SK-N-SH (cell line): ENCODE data around the gene NPY4R. TPM values are rescaled to one million over a fixed set of nuclear protein-coding genes. Genes with fewer than 3 reads are reported as not detected.
"Not testable (repeated sequence)": the region's sequence is repeated elsewhere in the genome, so short reads cannot be mapped to it uniquely, and the experiment has no call there.

Experiments
- CTCF ChIA-PET: fragments of 300-600, 350-600 bp; formaldehyde crosslinking; extraction: SDS; loops from one replicate; lab custom pipeline; 2021; lab: Yijun Ruan, JAX
- POLR2A ChIA-PET: fragments of 350-600 bp; sonication (Branson Sonifier 250); formaldehyde crosslinking; extraction: SDS; loops from one replicate; lab custom pipeline; 2020; ENCODE audit warnings: antibody characterized with exemption, inconsistent platforms; lab: Yijun Ruan, JAX
- DNase-seq: peaks from one replicate; pipeline ENCODE4 v3.0.0; 2012
- H2AFZ ChIP-seq: fragments of 200-600 bp; sonication (generic); 2 replicates; pipeline ENCODE4 v1.8.1; 2016; ENCODE audit warnings: antibody characterized with exemption, mild to moderate bottlenecking, low read depth
- H3F3A ChIP-seq: fragments of 200-600 bp; sonication (generic); replicated peaks from 2 replicates; pipeline ENCODE3; 2016; ENCODE audit warnings: antibody characterized with exemption, mild to moderate bottlenecking; ENCODE audit not compliant: insufficient read depth
- H3K27ac ChIP-seq, 2 experiments: fragments of 200-500 bp in 1 of 2; fragments of 200-600 bp in 1 of 2; sonication (Bioruptor generic) in 1 of 2; sonication (generic), shearing (Covaris generic) in 1 of 2; 2 replicates each; pipeline versions ENCODE4 v1.5.1 to v1.6.1; 2014 to 2016; ENCODE audit warnings: low read depth in 2 of 2, inconsistent platforms in 1 of 2, low read length in 1 of 2, mild to moderate bottlenecking in 1 of 2, mixed read lengths in 1 of 2
- H3K27me3 ChIP-seq: fragments of 200-600 bp; sonication (generic), shearing (Covaris generic); 2 replicates; pipeline ENCODE4 v1.6.1; 2016; ENCODE audit warnings: mixed run types; ENCODE audit not compliant: insufficient read depth
- H3K36me3 ChIP-seq, 2 experiments: fragments of 200-500 bp in 1 of 2; fragments of 200-600 bp in 1 of 2; sonication (Bioruptor generic) in 1 of 2; sonication (generic) in 1 of 2; replicated peaks in 1 of 2; 2 replicates each; pipeline versions ENCODE3 to v1.5.1; 2014 to 2016; ENCODE audit warnings: low read length in 1 of 2, mild to moderate bottlenecking in 1 of 2; ENCODE audit not compliant: insufficient read depth in 2 of 2, control insufficient read depth in 1 of 2
- H3K4me1 ChIP-seq, 2 experiments: fragments of 200-500 bp in 1 of 2; fragments of 200-600 bp in 1 of 2; sonication (Bioruptor generic) in 1 of 2; sonication (generic), shearing (Covaris generic) in 1 of 2; 2 replicates each; pipeline versions ENCODE4 v1.5.1 to v1.6.1; 2014 to 2016; ENCODE audit warnings: low read depth in 1 of 2, low read length in 1 of 2, mixed run types in 1 of 2; ENCODE audit not compliant: insufficient read depth in 2 of 2, control insufficient read depth in 1 of 2
- H3K4me2 ChIP-seq: fragments of 200-600 bp; sonication (generic), shearing (Covaris generic); 2 replicates; pipeline ENCODE4 v1.6.1; 2017; ENCODE audit warnings: mixed run types
- H3K4me3 ChIP-seq, 2 experiments: fragments of 200-500 bp in 1 of 2; fragments of 200-600 bp in 1 of 2; sonication (Bioruptor generic) in 1 of 2; sonication (generic), shearing (Covaris generic) in 1 of 2; 2 replicates each; pipeline versions ENCODE4 v1.5.1 to v1.8.1; 2014 to 2016; ENCODE audit warnings: low read depth in 2 of 2, inconsistent platforms in 1 of 2, low read length in 1 of 2, mild to moderate bottlenecking in 1 of 2, mixed read lengths in 1 of 2, moderate library complexity in 1 of 2
- H3K79me2 ChIP-seq: fragments of 200-600 bp; sonication (generic); 2 replicates; pipeline ENCODE4 v1.8.1; 2017; ENCODE audit warnings: mild to moderate bottlenecking; ENCODE audit not compliant: insufficient read depth
- H3K9ac ChIP-seq: fragments of 200-600 bp; sonication (generic); 2 replicates; pipeline ENCODE4 v1.6.1; 2017; ENCODE audit warnings: mixed run types
- H3K9me2 ChIP-seq: fragments of 200-600 bp; sonication (generic); 2 replicates; pipeline ENCODE4 v1.6.1; 2017; ENCODE audit warnings: mixed run types
- H3K9me3 ChIP-seq: fragments of 200-600 bp; sonication (generic); 2 replicates; pipeline ENCODE4 v1.6.1; 2017; ENCODE audit warnings: mixed run types, mild to moderate bottlenecking, moderate library complexity
- H4K20me1 ChIP-seq: fragments of 200-600 bp; sonication (generic); 2 replicates; pipeline ENCODE4 v1.6.1; 2017; ENCODE audit warnings: mild to moderate bottlenecking, mixed run types; ENCODE audit not compliant: insufficient read depth
- MEF2A ChIP-seq: IDR thresholded peaks from 2 replicates; pipeline ENCODE4 v1.4.0; 2012; ENCODE audit warnings: low read depth, borderline replicate concordance
- NRF1 ChIP-seq: IDR thresholded peaks from 2 replicates; pipeline ENCODE4 v1.6.1; 2012; ENCODE audit warnings: low read depth, mild to moderate bottlenecking, low read length
- RAD21 ChIP-seq: IDR thresholded peaks from 2 replicates; pipeline ENCODE4 v1.6.1; 2012; ENCODE audit warnings: mild to moderate bottlenecking, low read length
- SMC3 ChIP-seq: IDR thresholded peaks from 2 replicates; pipeline ENCODE4 v1.6.1; 2012; ENCODE audit warnings: low read depth, low read length, improper control_type of control experiment
- WGBS: methylation state at CpG from one replicate; pipeline ENCODE4 v1.1.6; 2017; ENCODE audit warnings: low lambda C conversion rate; 5-methylcytosine and 5-hydroxymethylcytosine counted together
- polyA plus RNA-seq, 3 experiments: library from polyadenylated mRNA; depleted of rRNA; stranded (reverse); fragments of >200 nt; gene quantifications; 2 replicates each; pipeline ENCODE4 v1.2.3, GENCODE V29; 2012

The NPY4R gene
- polyA plus RNA-seq, 1 of the 3 experiments (the other 2 are of a cell fraction): 0.03 TPM

DNA sequence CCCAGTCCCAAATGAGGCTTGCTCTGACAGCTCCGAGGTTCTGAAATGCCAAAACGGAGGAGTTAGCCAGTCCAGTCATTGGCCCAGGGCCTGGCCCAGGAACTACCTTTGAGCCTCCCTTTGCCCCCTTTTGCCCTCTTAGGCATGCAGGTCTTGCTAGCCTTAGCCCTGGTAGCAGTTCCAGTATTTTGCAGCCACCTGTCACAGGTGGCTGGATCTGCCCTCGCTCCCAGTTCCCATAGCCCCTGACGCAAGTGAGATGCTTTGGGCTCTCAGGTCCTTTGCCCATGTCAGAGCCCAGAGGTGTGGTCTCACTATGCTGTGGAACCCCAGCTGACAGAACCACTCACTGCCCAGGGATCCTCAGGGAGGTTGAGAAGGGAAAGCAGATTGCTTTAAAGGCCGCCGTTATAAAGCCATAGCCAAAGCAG lies 48.7 kb upstream of the NPY4R start (continued):
- TF ChIP-seq MEF2A (no peak), SMC3 (no peak), RAD21 (no peak), NRF1 (no peak)

DNA sequence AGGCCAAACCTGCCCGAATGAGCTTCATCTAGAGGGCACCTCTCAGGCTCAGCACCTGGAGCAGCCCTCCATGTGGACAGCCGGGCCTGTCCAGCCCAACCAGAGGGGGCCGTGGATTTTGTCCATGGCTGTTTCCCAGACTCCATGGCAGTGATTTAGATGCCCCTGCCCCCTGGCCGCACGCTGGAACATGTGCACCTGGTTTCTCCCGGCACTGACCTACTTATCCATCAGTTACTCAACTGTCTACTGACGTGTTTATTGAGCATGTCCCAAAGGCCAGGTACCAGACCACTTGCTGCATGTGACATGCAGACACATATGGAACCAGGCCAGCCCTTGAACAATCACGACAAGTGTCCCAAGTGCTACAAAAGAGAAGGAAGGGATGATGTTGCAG lies 47.6 kb upstream of the NPY4R start:
- no CpG with 5 or more reads among the region's 8 CpGs for WGBS
- H3F3A ChIP-seq, H3K9ac ChIP-seq, H3K79me2 ChIP-seq, H3K9me3 ChIP-seq, POLR2A ChIA-PET, H3K9me2 ChIP-seq, H4K20me1 ChIP-seq, H3K36me3 ChIP-seq, H2AFZ ChIP-seq, H3K4me2 ChIP-seq, CTCF ChIA-PET, H3K27ac ChIP-seq, H3K27me3 ChIP-seq, H3K4me3 ChIP-seq, DNase-seq, H3K4me1 ChIP-seq: not testable (repeated sequence)

DNA sequence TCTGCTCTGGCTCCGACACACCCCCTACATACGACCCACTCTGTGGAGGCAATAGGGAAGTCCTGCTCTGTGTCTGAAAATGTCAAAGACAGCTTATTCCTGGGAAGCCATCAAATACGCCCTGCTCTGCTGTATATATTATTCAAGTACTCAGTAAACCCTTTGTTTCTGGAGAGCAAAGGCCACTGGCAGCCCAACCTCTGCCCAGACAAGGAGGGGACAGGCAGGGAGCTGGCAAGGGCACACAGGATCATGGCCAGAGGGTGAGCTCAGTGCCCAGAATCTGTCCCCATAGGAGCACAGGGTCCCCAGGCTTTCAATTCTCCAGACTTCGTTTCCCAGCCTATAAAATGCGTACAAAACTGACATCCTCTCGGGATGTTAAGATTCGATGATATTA lies 47.0 kb upstream of the NPY4R start:
- H3K4me1 ChIP-seq, CTCF ChIA-PET, H3K9ac ChIP-seq, H3K9me3 ChIP-seq, POLR2A ChIA-PET, H3K79me2 ChIP-seq, H3F3A ChIP-seq, DNase-seq, H3K4me3 ChIP-seq, H3K4me2 ChIP-seq, H2AFZ ChIP-seq, H3K27me3 ChIP-seq, H3K27ac ChIP-seq, H3K9me2 ChIP-seq, H4K20me1 ChIP-seq, H3K36me3 ChIP-seq: not testable (repeated sequence)
- 100% methylated on average over 3 of the region's 7 CpGs for WGBS

DNA sequence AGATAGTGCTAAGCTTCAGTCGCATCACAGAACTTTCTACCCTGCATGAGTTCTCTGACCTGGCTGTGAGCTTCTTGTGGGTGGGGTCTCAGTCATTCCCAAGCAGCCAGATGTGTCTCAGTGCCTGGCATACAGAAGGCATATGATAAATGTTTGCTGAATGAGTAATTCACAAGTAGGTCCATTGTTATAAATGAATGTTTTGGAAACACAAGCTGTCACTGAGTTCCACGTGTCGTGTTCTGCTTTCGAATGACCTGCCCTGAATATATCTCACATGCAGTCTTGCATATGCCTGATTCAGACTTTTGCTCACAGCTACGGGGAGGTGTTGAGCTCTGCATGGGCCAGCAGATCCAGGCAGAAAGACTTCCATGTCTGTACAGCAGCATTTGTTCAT lies 46.2 kb upstream of the NPY4R start:
- H2AFZ ChIP-seq, H3F3A ChIP-seq, H3K4me2 ChIP-seq, H3K27me3 ChIP-seq, H3K4me3 ChIP-seq, H3K79me2 ChIP-seq, POLR2A ChIA-PET, H4K20me1 ChIP-seq, CTCF ChIA-PET, DNase-seq, H3K9me2 ChIP-seq, H3K4me1 ChIP-seq, H3K9me3 ChIP-seq, H3K36me3 ChIP-seq, H3K9ac ChIP-seq, H3K27ac ChIP-seq: not testable (repeated sequence)
- WGBS: no CpG with 5 or more reads among the region's 5 CpGs

GRCh38 chr10:46499990-46500389 lies 34.2 kb upstream of the NPY4R start:
- H3K27me3 ChIP-seq, CTCF ChIA-PET, H3K9ac ChIP-seq, H2AFZ ChIP-seq, H3K79me2 ChIP-seq, H3K9me2 ChIP-seq, H3F3A ChIP-seq, DNase-seq, H3K4me1 ChIP-seq, POLR2A ChIA-PET, H3K27ac ChIP-seq, H3K36me3 ChIP-seq, H3K4me2 ChIP-seq, H3K9me3 ChIP-seq, H4K20me1 ChIP-seq, H3K4me3 ChIP-seq: not testable (repeated sequence)
- WGBS: no CpG with 5 or more reads among the region's 3 CpGs

- CTCF ChIA-PET, H3F3A ChIP-seq, H3K4me3 ChIP-seq, H3K79me2 ChIP-seq, H3K36me3 ChIP-seq, H3K27me3 ChIP-seq, H3K27ac ChIP-seq, POLR2A ChIA-PET, DNase-seq, H4K20me1 ChIP-seq, H3K9me3 ChIP-seq, H3K9me2 ChIP-seq, H3K9ac ChIP-seq, H2AFZ ChIP-seq, H3K4me2 ChIP-seq, H3K4me1 ChIP-seq: not testable (repeated sequence)
- no CpG with 5 or more reads among the region's 5 CpGs for WGBS
Observed at GRCh38 chr10:46498985-46499703, 33.4 kb upstream of the NPY4R start.

GRCh38 chr10:46497878-46498277 lies 32.1 kb upstream of the NPY4R start:
- H3K9ac ChIP-seq, DNase-seq, H3K9me3 ChIP-seq, H3K4me2 ChIP-seq, H3K27ac ChIP-seq, H3K27me3 ChIP-seq, H3K4me3 ChIP-seq, H4K20me1 ChIP-seq, H3F3A ChIP-seq, H2AFZ ChIP-seq, POLR2A ChIA-PET, H3K9me2 ChIP-seq, H3K4me1 ChIP-seq, CTCF ChIA-PET, H3K79me2 ChIP-seq, H3K36me3 ChIP-seq: not testable (repeated sequence)
- WGBS: no CpG with 5 or more reads among the region's 2 CpGs
